GM19240 (cell line): ENCODE results near the gene MMP10.
A peak's percentile ranks its signal among the peaks of the same experiment; 100 is the strongest.
"Not testable (repeated sequence)": the region's sequence is repeated elsewhere in the genome, so short reads cannot be mapped to it uniquely, and the experiment has no call there.

Experiments
- DNase-seq: peaks from one replicate; pipeline ENCODE4 v3.0.0; 2011; ENCODE audit warnings: low spot score; ENCODE audit not compliant: insufficient read length

MMP10 gene

DNA sequence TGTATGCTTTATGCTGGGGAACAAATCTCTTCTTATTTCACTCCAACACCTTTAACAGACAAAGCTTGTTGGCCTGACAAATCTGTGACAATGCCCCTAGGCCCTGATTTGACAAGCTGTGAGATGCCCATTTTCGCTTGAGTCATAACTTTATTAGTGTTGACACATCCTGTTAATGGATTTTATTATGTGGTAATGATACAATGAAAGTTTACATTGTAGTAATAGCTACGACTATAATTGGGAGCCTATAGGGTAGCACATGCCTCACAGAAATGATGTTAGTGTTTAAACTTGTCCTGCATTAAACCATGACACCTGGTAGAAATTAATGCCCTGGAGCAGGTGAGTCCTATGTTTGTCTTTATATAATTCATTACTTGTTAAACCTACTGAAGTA is 3.3 kb upstream of the MMP10 start:
- DNase-seq: no peak

DNA sequence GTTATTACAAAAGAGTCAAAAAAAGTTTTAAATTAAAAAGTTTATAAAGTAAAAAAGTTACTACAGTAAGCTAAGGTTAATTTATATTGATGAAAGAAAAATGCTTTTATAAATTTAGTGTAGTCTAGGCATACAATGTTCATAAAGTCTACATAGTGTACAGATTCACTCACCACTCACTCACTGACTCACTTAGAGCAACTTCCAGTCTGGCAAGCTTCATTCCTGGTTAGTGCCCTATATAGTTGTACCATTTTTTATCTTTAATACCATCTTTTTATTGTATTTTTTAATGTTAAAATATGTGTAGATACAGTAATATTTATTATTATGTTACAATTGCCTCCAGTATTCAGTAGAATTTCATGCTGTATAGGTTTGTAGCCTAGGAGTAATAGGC is 2.6 kb upstream of the MMP10 start:
- no peak for DNase-seq

DNA sequence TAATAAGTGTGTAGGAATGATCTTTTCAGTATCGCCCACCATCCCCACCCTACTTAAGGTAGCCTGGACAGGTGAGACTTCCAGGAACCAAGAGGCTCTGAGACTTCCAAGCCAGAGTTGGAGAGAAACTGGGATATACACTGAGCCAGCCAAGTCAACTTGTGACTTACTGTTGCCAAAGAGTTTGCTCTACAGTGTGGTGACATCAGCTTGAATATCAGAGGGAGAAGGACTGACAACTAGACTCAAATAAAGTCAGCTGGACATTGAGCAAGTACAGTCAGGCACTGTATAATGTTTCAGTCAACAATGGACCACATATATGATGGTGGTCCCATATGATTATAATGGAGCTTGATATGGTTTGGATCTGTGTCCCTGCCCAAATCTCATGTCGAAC is 1.2 kb upstream of the MMP10 start:
- DNase-seq: no peak

DNA sequence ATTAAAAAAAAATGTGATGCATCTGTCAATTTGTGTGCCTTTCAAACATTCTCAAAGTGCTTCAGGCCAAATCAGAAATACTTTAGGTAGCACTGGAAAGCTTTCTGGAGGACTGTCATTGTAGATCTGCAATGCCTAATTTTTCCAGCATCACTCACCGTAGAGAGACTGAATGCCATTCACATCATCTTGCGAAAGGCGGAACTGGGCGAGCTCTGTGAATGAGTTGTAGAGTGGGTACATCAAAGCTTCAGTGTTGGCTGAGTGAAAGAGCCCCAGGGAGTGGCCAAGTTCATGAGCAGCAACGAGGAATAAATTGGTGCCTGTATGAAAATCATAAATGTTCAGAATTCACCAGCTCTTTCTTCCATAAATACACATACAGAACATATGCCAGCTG is 4.0 kb downstream of the MMP10 start:
- DNase-seq: no peak

DNA sequence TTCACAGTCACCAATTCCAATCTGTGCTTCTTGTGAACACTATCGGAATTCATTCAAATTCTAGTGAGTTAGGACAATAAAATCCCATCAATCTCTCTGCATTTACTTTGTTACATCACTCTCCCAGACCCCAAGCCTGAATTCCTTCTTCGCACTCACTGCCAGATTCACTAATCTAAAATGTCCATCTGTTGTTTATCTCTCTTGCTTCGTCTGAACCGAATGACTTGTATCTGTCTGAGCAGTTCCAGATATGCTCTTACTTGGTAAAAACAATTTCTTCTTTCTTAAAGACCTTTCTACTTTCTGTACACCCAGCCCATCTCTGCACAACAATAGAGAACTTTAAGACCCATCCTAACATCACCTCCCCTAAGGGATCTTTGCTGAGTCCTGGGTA is 7.0 kb downstream of the MMP10 start:
- DNase-seq: no peak

DNA sequence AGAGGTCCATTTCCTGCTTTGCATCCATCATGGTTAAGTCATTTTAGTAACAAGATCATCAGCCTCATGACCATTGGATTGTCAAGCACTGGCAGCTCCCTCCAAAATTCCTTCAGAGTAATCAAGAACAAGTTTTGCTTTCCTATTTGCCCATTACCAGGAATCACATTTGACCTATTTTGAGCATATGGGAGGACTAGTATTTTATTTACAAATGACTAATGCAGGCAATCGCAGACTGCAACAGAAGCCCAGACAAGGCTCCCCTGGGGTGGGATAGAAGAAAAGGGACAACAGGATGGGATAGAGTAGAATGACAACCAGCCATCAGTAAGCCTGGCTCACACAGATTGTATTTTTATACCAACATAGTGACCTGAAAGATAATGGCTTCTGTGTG is 9.1 kb downstream of the MMP10 start:
- DNase-seq: no peak

DNA sequence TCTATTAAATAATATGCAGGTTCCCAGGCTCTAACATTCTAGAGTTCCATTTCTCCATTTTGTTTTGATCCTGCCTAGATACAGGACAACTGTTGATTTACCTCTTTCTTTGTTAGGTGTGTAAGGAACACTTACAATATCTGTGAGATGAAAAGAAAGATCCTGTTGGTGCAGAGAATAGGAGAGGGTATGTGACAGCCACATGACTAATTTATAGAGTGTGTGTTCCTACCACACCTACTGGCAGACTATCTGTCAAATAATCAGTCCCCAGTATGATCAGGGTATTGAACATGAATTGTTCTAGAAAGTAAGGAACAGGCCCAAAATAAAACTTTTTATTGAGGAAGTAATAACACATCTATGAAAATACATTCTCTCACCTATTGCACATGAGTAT is 10.2 kb downstream of the MMP10 start:
- DNase-seq: no peak

DNA sequence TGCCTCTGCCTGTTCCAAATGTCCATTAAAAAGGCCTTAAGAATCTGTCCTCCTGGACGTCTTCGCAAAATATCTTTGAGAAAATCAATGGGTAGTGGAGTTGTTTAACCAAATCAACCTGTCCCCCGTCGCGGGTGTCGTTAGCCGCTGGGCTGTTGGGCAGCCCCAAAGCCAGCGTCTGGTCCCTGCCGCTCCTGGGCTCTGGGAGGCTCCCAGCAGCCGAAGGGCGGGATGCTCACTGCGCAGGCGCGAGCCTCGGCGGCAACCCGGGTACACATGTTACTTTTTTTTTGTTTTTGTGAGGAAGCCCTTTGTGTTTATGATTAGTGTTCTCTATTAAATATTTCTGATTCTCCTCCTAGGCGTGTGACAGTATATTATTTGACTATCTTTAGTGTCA is 12.6 kb downstream of the MMP10 start:
- no peak for DNase-seq

DNA sequence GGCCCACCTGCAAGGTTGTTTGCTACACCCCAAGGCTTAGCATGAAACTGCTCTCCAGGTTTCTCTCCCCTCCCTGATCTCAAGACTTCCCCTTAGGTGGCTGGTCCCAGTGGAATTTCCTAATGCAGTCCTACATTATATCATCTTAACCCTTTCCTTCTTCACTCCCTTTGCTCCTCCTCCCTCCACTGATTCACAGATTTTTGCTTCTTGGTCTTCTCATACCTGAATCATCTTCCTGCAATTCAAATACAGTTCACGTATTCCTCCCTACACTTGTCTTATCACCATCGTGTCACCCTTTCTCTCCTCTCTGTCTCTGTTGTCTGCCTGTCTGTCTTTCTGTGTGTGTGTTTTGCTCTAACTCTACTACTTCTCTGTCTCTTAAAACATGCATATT is 17.0 kb downstream of the MMP10 start:
- DNase-seq: no peak

DNA sequence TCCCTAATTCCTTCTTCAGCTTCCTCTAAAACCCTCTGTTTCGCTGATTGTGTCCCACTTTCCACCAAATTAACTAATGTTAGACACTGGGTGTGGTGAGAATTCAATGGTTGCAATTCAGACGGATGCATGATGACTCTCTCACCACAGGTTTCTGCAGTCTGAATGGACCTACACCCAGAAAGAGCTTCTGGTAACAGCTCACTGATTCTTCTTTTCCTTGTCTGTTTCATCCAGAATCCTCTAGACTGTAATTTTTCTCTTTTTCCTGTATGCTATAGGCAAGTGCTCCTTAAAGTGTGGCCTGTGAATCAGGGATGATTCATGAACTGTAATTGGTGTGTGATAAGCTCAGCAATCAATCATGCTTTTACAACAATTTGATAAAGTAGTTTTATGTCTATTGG is 18.1 kb downstream of the MMP10 start:
- DNase-seq: no peak

DNA sequence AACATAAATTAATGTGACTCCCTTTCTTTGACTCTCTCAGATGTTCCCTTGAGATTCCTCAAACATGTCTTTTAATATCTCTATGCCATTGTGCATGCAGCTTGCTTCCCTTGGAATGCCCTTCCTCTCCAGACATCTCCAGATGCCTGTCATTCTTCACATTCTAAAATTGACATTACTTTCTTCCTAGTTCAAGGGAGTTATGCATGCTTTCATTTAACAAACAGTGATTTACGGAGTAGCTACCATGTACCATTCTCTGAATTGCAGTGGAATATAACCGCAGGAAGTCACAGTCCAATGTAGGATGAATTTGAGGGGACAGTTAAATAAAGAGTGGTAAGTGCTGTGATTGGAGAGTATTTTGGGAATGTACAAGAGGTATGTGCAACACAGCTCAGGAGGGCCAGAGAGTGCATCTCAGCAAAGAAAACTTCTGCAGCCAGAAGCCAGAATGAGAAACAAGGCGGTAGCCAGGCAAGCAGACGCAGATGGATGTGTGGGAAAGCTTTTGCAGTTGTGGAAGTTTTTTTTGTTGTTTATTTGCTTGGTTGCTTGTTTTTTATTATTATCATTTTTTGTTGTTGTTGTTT is 18.7 kb downstream of the MMP10 start:
- no peak for DNase-seq

DNA sequence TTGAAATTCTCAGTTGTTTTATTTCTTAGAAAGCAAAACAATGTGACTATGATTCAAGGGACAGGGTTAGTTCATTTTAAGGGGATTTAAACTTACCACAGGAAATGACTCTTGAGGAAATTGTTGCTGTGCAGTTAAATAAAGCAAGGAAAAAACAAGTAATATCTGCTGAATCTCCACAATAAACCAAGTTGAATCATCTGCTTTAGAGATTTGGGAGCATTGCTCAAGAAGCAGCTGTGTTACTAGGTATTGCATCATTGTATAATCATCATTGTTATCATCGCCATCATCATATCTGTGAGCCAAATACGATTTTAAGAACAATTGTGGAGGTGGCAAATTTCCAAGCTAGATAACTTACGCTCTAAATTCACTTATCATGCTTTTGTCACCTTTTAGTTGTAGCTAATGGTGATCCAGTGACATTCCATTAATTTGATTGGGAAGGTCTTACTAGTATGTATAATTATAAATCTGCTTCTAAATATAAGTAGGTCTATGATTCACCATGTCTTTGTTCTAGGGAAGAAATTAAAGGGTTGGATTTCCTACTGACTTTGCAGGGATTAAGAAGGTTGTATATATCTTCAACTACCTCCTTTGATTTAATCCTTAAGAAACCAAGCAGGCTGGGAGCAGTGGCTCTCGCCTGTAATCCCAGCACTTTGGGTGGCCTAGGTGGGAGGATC is 19.9 kb downstream of the MMP10 start:
- DNase-seq: no peak

DNA sequence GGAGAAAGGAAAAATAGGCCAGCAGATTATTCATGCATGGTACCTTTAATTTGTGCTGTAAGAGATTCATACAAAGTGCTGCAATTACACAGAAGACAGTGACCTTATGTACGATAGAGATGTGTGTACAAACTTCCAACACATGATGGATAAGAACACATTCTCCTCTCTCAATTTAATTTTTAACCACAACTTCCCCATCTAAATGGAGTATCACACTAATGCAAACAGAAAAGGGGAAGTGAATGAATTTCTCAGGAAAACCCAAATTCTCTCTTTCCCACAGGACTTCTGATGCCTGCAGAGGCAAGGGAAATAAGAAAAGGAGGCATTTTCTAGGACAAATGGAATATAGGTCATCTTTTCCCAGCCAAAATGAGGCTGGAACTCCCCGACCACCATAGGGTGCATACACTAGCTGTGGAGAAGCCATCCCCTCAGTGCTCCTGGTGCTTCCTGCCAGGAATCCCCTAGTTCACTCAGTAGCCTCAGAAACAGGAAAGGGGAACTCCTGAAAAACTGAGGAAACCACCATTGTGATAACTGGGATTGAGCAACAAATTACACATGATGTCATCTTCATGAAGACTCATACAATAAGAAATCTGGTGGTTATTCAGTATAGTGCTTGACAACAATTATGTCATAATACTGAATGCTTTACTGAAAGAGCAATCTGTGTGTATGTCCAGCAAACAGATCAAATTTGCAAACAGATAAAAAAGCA is 22.4 kb downstream of the MMP10 start:
- no peak for DNase-seq

DNA sequence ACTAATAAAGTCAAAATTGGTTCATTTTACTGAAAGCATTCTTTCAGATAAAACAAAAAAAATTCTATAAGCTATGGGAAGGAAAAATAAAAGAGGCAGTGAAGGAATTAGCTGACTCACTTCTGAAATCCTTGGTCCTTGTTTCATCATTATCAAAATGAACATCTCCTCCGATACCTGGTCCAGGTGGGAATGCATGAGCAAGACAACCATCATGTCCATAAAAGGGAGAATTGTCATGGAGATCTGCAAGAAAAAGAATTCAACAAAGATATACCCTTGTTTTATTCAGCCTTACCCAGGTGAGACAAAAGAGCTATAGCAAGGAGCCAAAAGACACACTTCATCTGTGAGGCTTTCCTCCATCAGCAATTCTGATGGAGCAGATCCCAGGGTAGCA is 27.2 kb downstream of the MMP10 start:
- no peak for DNase-seq

DNA sequence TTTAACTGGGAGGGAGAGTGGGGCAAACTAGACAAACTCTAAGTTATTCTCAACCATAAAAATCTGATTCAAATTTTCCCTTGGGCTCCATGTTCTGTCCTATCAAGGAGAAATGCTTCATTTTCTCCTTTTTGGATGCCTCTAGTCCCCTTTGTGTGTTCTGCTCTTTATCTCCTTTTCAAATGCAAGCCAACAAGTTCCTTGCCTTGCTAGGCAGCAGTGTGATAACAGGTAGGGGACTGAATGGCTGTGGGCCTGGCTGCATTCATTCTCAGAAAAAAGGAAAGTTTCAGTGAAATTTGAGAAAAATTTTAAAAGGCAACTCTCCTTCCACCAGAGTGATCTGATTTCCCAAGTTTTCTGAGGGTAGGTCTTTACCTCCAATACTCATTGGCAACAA is 28.8 kb downstream of the MMP10 start:
- no peak for DNase-seq

DNA sequence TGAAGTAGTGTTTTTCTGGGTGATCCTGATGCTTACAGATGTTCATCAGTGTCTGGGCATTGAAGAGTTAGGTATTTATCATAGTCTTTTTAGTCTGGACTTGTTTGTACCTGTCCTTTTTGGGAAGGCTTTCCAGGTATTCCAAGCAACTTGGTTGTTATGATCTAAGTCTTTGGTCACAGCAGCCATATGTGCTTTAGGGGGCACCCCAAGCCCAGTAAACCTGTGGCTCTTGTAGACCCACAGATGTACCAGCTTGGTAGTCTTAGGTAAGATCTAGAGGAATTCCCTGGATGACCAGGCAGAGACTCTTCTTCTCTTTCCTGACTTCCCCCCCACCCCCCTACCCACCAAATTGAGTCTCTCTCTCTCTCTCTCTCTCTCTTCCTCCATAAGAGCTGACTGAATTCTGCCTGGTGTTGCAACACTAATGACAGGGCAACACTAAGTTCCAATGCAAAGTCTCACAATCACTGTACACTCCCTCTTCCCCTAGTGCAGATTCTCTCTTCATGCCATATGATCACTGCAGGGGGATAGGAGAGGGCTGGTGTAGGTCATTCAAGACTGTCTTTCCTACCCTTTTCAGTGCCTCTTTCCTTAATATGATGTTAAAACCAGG is 31.2 kb downstream of the MMP10 start:
- no peak for DNase-seq

DNA sequence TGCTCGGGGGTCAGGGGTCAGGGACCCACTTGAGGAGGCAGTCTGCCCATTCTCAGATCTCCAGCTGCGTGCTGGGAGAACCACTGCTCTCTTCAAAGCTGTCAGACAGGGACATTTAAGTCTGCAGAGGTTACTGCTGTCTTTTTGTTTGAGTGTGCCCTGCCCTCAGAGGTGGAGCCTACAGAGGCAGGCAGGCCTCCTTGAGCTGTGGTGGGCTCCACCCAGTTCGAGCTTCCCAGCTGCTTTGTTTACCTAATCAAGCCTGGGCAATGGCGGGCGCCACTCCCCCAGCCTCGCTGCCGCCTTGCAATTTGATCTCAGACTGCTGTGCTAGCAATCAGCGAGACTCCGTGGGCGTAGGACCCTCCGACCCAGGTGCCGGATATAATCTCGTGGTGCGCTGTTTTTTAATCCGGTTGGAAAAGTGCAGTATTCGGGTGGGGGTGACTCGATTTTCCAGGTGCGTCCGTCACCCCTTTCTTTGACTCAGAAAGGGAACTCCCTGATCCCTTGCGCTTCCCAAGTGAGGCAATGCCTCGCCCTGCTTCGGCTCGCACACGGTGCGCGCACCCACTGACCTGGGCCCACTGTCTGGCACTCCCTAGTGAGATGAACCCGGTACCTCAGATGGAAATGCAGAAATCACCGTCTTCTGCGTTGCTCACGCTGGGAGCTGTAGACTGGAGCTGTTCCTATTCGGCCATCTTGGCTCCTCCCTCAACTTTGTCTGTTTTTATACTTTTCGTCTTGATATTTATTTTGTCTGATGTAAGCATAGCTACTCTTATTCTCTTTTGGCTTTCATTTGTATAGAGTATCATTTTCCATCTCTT is 33.5 kb downstream of the MMP10 start:
- not testable (repeated sequence) for DNase-seq

DNA sequence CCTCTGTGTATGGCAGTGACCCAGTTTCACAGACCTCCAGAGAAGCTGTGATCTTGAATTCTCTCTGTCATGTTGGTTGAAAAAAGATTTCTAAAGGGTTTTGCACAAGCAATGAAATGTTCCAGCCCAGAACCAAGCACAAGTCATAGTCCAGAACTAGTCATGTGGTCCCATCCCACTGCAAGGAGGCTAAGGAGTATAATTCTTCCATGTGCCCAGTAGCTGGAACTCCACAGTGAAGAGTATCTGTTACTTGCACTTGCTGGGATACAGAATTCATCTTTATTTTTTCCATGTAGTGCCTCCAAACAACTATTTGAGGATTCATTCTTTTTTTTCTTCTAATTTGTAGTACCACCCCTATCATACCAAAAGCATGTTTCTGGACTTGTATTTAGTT is 45.8 kb downstream of the MMP10 start:
- DNase-seq: no peak

DNA sequence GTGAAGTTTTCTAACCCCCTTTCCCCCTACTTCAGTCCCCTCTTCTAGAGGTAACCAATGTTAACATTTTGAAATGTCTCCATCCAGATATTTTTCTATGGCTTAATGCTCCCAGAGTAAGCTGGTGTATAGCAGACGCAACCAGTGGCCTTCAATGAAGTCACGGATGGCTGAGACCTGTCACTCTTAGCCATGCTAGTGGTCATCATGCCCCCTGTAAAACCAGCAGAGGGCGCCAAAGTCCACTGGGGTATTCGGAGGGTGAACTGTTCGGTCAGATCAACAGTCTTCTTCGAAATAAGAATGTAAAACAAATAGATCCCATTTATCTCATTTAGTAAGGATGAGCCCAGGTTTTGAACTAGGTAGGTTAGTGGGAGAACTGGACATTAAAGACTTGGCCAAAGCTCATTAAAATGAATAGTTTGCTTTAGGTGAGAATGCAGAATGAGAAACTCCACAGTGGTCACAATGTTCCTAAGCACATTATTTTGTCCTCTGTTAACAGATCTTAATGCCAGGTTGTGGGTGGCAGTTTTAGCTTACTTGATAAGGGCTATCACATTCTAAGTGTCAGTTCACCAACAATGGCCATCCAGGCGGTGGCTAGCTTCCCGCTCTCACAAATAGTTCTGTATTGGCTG is 47.1 kb downstream of the MMP10 start:
- DNase-seq: peak; percentile 17

DNA sequence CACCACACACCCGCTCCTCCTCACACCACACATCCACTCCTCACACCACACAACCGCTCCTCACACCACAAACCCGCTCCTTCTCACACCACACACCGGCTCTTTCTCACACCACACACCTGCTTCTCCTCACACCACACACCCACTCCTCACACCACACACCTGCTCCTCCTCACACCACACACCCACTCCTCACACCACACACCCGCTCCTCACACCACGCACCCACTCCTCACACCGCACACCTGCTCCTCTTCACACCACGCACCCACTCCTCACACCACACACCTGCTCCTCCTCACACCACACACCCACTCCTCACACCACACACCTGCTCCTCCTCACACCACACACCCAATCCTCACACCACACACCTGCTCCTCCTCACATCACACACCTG is 49.5 kb downstream of the MMP10 start:
- DNase-seq: not testable (repeated sequence)
